Spleen (tissue), 11 donors: ENCODE measurements around the gene PLEKHA1. TPM values are rescaled to one million over a fixed set of nuclear protein-coding genes. Genes with fewer than 3 reads are reported as not detected.

ENCODE experiments used
- DNase-seq: peaks from one replicate; pipeline ENCODE4 v3.0.0-alpha.2; 2020
- H3K27ac ChIP-seq, 8 donors: fragments of 200-600 bp; sonication (generic) in 7 of 8; 1 replicate in 4 of 8; 2 replicates in 4 of 8; pipeline versions ENCODE4 v1.5.0 to v1.8.0; 2016 to 2021; ENCODE audit warnings: inconsistent platforms in 4 of 8, mild to moderate bottlenecking in 4 of 8, moderate library complexity in 1 of 8
- H3K27me3 ChIP-seq, 7 donors: fragments of 200-600 bp; sonication (generic) in 6 of 7; replicated peaks in 1 of 7; 1 replicate in 4 of 7; 2 replicates in 3 of 7; pipeline versions ENCODE4 v1.5.0 to v1.8.0; 2016 to 2021; ENCODE audit warnings: inconsistent platforms in 3 of 7, mild to moderate bottlenecking in 1 of 7
- H3K36me3 ChIP-seq, 6 donors: fragments of 200-600 bp; sonication (generic) in 5 of 6; 1 replicate in 4 of 6; 2 replicates in 2 of 6; pipeline versions ENCODE4 v1.5.0 to v1.8.0; 2016 to 2021; ENCODE audit warnings: inconsistent platforms in 2 of 6
- H3K4me1 ChIP-seq, 6 donors: fragments of 200-600 bp; sonication (generic) in 5 of 6; 1 replicate in 3 of 6; 2 replicates in 3 of 6; pipeline versions ENCODE4 v1.5.0 to v1.8.0; 2016 to 2021; ENCODE audit warnings: inconsistent platforms in 3 of 6
- H3K4me3 ChIP-seq, 8 donors: fragments of 200-600 bp; sonication (generic) in 7 of 8; 1 replicate in 4 of 8; 2 replicates in 4 of 8; pipeline versions ENCODE4 v1.5.0 to v1.8.0; 2016 to 2021; ENCODE audit warnings: inconsistent platforms in 4 of 8, mild to moderate bottlenecking in 4 of 8, moderate library complexity in 2 of 8
- H3K9me3 ChIP-seq, 8 donors: fragments of 200-600 bp; sonication (generic) in 7 of 8; 1 replicate in 4 of 8; 2 replicates in 4 of 8; pipeline versions ENCODE4 v1.5.0 to v1.8.0; 2016 to 2021; ENCODE audit warnings: inconsistent platforms in 4 of 8
- POLR2A ChIP-seq, 3 donors: fragments of 450-650 bp; IDR thresholded peaks; one replicate each; pipeline ENCODE4 v1.5.1; 2017; ENCODE audit warnings: antibody characterized with exemption in 3 of 3, mild to moderate bottlenecking in 1 of 3
- POLR2AphosphoS5 ChIP-seq, 3 donors: sonication (generic); formaldehyde crosslinking; IDR thresholded peaks; one replicate each; pipeline ENCODE4 v1.5.1; 2017; ENCODE audit warnings: antibody characterized with exemption in 3 of 3
- WGBS, 5 donors: extraction: QIAGEN DNeasy Blood & Tissue Kit in 3 of 5; methylation state at CpG; one replicate each; pipeline versions ENCODE4 v1.1.5 to v1.1.7; 2013 to 2018; 5-methylcytosine and 5-hydroxymethylcytosine counted together
- intact Hi-C: fragments of 100-400 bp; cut with DNase I; formaldehyde crosslinking; loops from one replicate; pipeline ENCODE4 v1.15.0; 2023; ENCODE audit warnings: low total_unique reads
- polyA plus RNA-seq, 3 donors: library from polyadenylated mRNA; stranded (reverse); fragments of 200-250 nt; gene quantifications; one replicate each; pipeline ENCODE4 v1.2.1, GENCODE V29; 2013
- total RNA-seq, 7 donors: library from RNA; depleted of rRNA in 3 of 7; stranded (reverse); fragments of >200 nt in 3 of 7; fragmentation: NEBNext Ultra II Directional in 4 of 7; extraction: Animal tissue kit (Norgen Biotek cat#: 25700) in 4 of 7; gene quantifications; one replicate each; pipeline versions ENCODE4 v1.1.0 to v1.2.1, GENCODE V29; 2016 to 2021
- TF ChIP-seq, protein P1 (sequence below), 11 experiments: fragments of 200-600 bp in 7 of 11; fragments of 450-650 bp in 4 of 11; sonication (generic) in 4 of 11; IDR thresholded peaks in 8 of 11; conservative IDR thresholded peaks in 3 of 11; 1 replicate in 7 of 11; 2 replicates in 4 of 11; pipeline versions ENCODE4 v1.4.0 to v1.8.0; 2016 to 2021; ENCODE audit warnings: antibody characterized with exemption in 11 of 11, inconsistent platforms in 4 of 11, mild to moderate bottlenecking in 1 of 11
- donor health status: healthy with polysubstance abuse.
- donor health status: DM: no; HTN: no; CAD: no; lungs with moderate emphysema.
- donor health status: DM: no; HTN: no; CAD: no.
- donor health status: Bipolar disorder and iron deficiency.
- donor health status: healthy.
- donor health status: DM: no; HTN: no; CAD: no.
- donor health status: DM: yes; HTN: yes; CAD: no.

The PLEKHA1 gene
- total and polyA plus RNA-seq, 10 donors: 7.9 to 31.1 (median 22.1) TPM

DNA sequence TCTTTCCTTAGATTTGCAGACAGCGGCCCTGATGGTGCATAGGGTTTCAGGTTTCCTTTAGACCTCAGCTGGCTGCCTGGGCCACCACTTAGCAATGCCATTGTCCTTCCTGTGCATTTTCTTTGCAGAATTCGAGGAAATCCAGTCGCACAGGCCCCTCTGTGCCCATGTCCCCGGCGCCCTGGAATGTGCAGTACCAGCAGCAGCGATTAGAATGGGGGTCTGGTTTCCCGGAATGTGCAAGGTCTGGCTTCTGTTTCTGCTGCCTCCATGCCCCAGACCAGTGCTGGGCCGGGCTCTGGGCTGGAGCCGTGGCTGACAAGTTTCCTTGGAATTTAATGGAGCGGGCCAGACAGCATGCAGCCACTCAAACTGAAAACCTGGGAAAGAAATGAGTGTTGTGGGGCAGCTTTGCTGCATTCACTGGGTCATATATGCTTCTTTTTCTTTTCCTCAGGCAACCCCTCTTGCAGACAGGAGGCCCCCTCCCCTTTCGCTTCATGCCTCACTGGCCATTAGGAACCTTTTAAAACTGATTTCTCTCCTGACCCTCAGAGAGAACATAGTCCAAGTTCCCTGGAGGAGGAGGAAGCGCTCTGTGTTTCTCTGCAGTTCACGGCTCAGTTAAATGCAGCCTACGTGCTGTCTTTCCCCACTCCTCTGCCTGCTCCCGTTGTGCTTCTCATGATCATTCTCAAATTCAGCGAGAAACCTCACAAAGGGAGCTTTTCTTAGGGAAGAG is 101.3 kb downstream of the PLEKHA1 start:
- Histone ChIP-seq H3K27me3 (peaks cover 0 to 73% (median 0%) of the 10 kb centered on the region in 7 donors), H3K4me1 (peaks cover 16 to 32% (median 26%) of the 10 kb centered on the region in 6 donors), H3K9me3 (no peaks in the 10 kb centered on the region), H3K27ac (peak overlapping the region in 1 of 8 donors; percentile 36), H3K36me3 (no peaks in the 10 kb centered on the region), H3K4me3 (no peak overlapping the region)
- intact Hi-C loops: no loop called here
- no peak for DNase-seq
- WGBS, 5 donors: 55 to 71% (median 64%) methylated on average over 12 to 16 of the region's 16 CpGs
- TF ChIP-seq POLR2A (IDR thresholded peaks at IDR 0.05): no peak
- no peak for TF ChIP-seq POLR2AphosphoS5 (IDR thresholded peaks at IDR 0.05)
- TF ChIP-seq, protein P1, sequence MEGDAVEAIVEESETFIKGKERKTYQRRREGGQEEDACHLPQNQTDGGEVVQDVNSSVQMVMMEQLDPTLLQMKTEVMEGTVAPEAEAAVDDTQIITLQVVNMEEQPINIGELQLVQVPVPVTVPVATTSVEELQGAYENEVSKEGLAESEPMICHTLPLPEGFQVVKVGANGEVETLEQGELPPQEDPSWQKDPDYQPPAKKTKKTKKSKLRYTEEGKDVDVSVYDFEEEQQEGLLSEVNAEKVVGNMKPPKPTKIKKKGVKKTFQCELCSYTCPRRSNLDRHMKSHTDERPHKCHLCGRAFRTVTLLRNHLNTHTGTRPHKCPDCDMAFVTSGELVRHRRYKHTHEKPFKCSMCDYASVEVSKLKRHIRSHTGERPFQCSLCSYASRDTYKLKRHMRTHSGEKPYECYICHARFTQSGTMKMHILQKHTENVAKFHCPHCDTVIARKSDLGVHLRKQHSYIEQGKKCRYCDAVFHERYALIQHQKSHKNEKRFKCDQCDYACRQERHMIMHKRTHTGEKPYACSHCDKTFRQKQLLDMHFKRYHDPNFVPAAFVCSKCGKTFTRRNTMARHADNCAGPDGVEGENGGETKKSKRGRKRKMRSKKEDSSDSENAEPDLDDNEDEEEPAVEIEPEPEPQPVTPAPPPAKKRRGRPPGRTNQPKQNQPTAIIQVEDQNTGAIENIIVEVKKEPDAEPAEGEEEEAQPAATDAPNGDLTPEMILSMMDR (IDR thresholded peaks at IDR 0.05 in 8 of 11, conservative IDR thresholded peaks at IDR 0.05 in 3 of 11): no peak

DNA sequence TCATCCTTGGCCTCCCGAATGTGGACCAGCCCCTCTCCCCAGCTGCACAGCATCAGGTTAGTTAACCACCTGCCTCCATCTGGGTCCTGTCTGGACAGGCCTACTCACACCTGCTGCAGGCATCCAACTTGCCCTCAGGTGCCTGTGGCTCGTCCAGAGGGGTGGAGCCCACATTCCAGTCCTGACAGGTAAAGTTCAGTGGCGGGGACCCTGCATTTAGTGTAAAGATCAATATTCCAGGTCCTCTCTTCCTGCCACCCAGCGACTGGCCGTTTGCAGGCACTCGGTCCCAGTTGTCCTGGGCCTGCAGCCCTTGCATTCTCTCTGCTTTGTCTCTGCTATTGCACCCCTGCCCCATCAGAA is 101.8 kb downstream of the PLEKHA1 start:
- H3K4me1 ChIP-seq: peaks cover 16 to 32% (median 26%) of the 10 kb centered on the region in 6 donors
- H3K4me3 ChIP-seq: no peak overlapping the region
- DNase-seq: no peak
- no peaks in the 10 kb centered on the region for H3K36me3 ChIP-seq
- 73 to 87% (median 83%) methylated on average over 6 of the region's 6 CpGs for WGBS, 5 donors
- H3K27me3 ChIP-seq: peaks cover 0 to 68% (median 0%) of the 10 kb centered on the region in 7 donors
- H3K9me3 ChIP-seq: no peaks in the 10 kb centered on the region
- H3K27ac ChIP-seq: peak overlapping the region in 1 of 8 donors; percentile 36
- intact Hi-C loops: no loop called here
- TF ChIP-seq, protein P1 (IDR thresholded peaks at IDR 0.05 in 8 of 11, conservative IDR thresholded peaks at IDR 0.05 in 3 of 11): no peak
- TF ChIP-seq POLR2AphosphoS5 (IDR thresholded peaks at IDR 0.05): no peak
- TF ChIP-seq POLR2A (IDR thresholded peaks at IDR 0.05): no peak

DNA sequence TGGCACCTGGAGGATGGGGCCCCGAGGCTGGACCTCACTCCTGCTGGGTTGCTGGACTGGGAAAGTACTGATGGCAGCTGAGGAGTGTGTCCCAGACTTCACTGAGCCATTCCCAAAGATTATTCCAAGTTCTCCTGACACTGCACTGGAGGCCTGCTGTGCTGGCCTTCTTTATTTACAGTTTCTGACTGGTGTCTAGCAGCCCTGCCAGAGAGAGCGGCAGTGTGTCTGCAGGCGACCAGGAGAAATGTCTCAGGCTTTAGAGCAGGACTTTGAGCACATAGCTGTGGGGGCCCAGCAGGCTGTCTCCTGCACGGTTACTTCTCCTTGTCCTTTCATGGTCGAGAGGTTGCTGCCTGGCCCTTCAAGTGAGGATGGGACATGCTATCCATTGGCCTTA is 102.9 kb downstream of the PLEKHA1 start:
- Histone ChIP-seq H3K27ac (no peak overlapping the region), H3K4me3 (no peak overlapping the region), H3K4me1 (peaks cover 16 to 32% (median 26%) of the 10 kb centered on the region in 6 donors), H3K9me3 (peaks cover 0 to 5% (median 0%) of the 10 kb centered on the region in 8 donors), H3K27me3 (peaks cover 0 to 65% (median 0%) of the 10 kb centered on the region in 7 donors), H3K36me3 (no peaks in the 10 kb centered on the region)
- WGBS, 5 donors: 63 to 89% (median 82%) methylated on average over 5 of the region's 5 CpGs
- no peak for DNase-seq
- TF ChIP-seq POLR2A (IDR thresholded peaks at IDR 0.05): no peak
- TF ChIP-seq POLR2AphosphoS5 (IDR thresholded peaks at IDR 0.05): no peak
- TF ChIP-seq, protein P1 (IDR thresholded peaks at IDR 0.05 in 8 of 11, conservative IDR thresholded peaks at IDR 0.05 in 3 of 11): no peak
- intact Hi-C loops: no loop called here

DNA sequence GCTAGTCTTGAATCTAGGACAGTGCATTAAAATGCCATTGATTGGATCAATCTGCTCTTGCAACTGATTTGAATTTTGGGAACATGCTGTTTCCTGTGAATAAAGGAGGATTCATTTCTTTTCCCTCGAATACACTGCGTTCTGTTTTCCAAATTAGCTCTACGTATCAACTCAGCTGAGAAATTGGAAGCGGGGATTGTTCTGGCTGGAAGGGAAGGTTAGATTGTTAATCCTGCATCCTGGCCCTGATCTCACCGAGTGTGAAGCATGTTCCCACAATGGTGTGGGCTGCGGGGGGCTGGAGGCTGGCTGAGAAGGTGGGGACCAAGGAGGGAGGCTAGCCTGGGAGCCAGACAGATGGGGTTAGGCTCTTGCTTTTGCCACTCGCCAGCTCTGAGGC is 104.5 kb downstream of the PLEKHA1 start:
- intact Hi-C loops: no loop called here
- H3K4me3 ChIP-seq: no peak overlapping the region
- DNase-seq: no peak
- TF ChIP-seq, protein P1 (IDR thresholded peaks at IDR 0.05 in 8 of 11, conservative IDR thresholded peaks at IDR 0.05 in 3 of 11): no peak
- TF ChIP-seq POLR2AphosphoS5 (IDR thresholded peaks at IDR 0.05) (no peak), POLR2A (IDR thresholded peaks at IDR 0.05) (no peak)
- peaks cover 16 to 27% (median 23%) of the 10 kb centered on the region in 6 donors for H3K4me1 ChIP-seq
- 83 to 91% (median 87%) methylated on average over 7 of the region's 7 CpGs for WGBS, 5 donors
- H3K27ac ChIP-seq: no peak overlapping the region
- H3K9me3 ChIP-seq: peaks cover 0 to 5% (median 0%) of the 10 kb centered on the region in 8 donors
- H3K36me3 ChIP-seq: no peaks in the 10 kb centered on the region
- H3K27me3 ChIP-seq: peaks cover 0 to 59% (median 0%) of the 10 kb centered on the region in 7 donors
